MV-4-11 (cell line): Measurements from ENCODE around the gene ABCG4.
"Not testable (repeated sequence)": the region's sequence is repeated elsewhere in the genome, so short reads cannot be mapped to it uniquely, and the experiment has no call there.

ENCODE experiments used
- DNase-seq: peaks from one replicate; lab custom pipeline; 2025; lab: John Stamatoyannopoulos, UW

ABCG4 gene

DNA sequence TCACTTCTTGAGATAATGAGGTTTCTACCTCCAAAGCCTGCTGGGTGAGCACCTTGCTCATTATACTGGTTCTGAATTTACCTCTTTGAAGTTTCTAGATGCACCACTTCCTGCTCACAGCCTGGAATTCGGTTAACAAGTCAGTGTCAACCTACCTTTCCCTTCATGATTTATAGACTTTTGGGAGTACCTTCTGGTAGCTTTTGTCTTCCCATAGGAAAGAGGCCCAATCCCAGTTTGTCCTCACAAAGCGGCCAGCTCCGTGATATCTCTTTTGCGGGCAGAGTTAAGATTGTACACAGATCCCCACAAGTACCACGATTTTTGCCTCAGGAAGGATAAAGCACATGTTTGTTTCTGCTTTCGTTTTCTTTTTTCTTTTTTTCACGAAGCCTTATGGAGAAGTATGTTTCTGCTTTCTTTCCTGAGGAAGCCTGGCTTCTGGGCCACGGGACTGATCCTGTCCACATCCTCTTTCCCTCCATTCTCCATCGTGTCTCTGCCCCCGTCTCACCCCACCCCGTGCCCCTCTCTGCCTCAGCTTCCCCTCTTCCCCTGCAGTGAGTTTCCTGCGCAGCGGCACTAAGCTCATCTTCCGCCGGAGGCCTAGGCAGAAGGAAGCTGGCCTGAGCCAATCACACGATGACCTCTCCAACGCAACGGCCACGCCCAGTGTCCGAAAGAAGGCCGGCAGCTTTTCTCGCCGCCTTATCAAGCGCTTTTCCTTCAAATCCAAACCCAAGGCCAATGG lies 33.2 kb upstream of the ABCG4 start:
- DNase-seq: peak; percentile 78

DNA sequence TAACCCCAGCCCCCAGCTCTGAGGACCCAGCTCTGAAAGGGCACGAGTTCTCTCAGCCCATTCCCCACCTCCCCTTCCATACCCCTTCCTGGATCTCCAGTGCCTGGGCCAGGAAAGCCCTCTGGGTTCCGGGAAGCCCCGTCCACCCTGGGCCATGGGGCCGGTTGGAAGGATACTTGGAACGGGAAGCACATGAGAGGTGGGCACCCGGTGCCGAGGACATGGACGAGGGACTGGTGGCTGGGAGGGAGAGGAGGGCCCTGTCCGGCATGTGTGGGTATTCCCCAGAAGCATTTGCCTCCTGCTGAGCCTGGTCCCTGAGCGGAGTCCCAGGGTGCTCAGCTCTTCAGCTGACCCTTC lies 32.6 kb upstream of the ABCG4 start:
- DNase-seq: no peak

DNA sequence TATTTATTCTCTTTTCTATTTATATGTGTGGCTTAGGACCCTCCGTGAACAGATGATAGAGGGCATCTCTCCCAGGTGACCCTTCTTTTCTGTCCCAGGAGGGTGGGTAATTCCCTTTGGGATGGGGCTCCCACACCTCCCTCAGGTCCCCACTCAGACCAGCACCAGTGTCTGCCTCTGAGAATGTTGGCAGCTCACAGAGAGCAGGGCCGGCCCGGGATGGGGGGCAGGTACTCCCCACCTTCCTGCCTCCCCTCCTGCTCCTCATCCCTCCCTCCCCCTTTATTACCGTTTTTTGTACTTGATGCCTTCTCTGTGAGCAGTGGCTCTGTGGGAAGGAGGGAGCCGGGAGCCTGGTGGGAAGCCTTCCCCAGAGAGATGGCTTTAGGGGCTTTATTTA lies 32.3 kb upstream of the ABCG4 start:
- no peak for DNase-seq

DNA sequence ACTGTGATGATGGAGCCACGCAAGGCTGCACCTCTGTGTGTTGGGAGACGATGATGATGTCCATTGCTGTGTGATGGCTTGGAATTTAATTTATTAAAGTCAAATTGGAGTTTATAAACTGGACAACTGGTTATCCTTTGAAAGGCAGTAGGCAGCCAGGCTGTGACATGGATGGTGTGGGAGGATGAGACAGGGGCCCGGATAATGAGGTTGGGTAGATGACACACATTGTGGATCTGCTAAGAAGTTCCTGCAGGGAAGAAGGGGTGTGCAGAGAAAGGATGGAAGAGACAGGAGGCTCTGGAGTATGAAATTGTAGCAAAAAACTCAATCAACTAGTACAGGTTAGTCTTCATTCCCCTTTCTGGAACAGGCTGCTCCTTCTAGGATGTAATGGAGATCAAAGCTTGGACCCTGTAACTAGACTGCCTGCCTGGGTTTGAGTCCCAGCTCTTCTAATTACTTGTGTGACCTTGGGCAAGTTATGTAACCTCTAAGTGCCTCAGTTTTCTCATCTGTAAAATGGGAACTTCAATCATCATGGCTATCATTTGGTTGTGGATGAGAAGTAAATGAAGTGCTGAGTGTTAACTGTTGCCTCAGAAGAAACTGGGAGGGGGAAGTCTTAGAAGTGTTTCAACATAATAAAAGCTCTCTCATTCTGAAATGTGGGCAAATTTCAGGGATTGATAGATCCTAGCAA lies 31.7 kb upstream of the ABCG4 start:
- no peak for DNase-seq

DNA sequence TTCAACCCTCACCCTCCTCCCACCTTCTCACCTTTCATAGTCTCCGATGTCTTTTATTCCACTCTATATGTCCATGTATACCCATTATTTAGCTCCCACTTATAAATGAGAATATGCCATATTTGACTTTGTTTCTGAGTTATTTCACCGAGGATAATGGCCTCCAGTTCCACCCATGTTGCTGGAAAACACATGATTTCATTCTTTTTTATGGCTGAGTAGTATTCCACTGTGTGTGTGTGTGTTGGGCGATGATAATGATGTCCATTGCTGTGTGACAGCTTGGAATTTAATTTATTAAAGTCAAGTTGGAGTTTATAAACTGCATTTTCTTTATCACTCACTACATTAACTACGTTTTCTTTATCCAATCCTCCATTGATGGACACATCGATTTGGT lies 30.6 kb upstream of the ABCG4 start:
- DNase-seq: no peak

DNA sequence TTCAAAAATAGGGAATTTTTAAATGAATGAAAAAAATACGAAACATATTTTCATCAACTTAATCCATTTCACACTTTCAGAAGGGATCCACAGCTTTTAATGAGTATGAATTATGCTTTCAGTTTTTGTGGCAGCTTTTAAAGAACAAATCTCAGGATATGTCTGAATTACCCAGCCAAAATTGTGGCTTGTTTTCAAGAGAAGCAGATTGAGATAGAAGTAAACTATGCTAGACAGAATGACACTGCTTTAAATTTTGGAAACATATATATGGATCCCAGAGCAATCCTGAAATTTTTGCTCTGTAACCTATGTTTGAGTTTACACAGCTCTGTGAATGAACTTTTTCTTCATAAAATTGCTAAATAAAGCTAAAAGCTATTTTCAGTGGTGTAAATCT lies 29.9 kb upstream of the ABCG4 start:
- no peak for DNase-seq

DNA sequence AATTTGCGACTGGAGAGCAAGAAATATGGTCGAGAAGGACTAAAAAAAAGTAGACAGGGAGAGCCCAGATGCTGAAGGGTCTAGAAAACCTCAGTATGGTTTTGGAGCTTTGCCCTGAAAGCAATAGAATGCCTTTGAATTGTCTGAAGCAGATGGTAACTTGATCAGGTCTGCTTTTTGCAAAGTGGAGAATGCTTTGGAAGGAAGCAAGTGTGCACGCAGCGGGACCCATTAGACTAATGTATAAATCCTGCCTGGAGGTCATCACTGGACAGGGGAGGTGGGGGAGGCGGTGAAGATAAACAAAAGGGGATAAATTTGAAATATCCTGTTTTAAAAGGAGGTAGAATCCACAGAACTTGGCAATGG lies 28.2 kb upstream of the ABCG4 start:
- DNase-seq: no peak

DNA sequence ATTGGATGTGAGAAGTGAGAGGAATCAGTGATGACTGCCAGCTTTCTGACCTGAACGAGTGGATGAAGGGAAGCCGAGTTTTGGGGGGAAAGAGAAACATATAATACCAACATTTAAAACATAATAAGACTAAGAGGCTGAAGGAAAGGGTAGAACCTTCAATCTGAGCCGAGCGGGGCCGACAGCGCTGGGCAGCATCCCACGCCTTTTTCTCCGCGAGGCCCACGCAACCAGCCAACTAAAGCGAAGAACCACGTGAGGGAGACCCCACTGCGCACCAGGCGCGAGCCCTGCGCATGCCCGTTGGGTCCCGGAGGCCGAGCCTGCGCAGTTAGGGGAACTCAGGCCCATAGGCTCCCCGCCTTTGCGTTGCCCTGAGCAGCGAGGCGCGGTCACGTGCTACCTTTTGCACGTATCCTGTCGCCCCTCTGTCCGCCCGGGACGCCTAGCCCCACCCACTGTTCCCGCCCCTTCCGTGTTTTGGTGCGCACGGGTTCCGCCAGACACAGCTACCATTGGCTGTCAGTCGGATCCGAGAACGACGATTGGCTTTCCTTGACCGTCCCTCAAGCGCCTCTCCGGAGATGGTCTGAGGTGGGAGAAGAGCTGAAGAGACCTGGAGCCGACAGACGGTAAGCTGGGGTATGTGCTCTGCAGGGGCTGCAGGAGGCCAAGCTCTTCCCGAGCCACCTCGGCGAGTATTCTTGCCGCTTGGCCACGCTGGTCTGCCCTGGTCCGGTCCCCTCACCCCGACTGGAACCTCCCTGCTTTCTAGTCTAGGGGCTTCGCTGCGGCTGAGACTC lies 27.6 kb upstream of the ABCG4 start, which contains the start of gene HINFP:
Gene HINFP (plus strand): TSS at position 573 of the 803 bp plus-strand sequence. CDS start 5,365 bp downstream, outside the sequence.
- DNase-seq: peak; percentile 99

DNA sequence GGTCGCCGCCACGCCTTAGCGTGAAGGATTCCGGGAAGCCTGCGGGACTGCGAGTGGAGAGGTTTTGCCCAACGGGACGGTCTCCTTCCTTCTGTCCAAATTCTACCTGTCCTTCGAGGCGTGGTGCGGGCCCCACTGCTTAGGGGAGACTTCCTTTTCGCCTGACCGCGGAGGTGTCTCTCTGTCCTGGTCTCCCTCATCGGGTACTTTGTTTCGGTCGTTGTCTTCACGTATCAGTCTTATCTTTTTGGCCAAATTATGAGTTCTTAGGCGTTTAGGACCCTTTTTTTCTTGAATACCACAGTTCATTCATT lies 27.1 kb upstream of the ABCG4 start:
- DNase-seq: no peak

DNA sequence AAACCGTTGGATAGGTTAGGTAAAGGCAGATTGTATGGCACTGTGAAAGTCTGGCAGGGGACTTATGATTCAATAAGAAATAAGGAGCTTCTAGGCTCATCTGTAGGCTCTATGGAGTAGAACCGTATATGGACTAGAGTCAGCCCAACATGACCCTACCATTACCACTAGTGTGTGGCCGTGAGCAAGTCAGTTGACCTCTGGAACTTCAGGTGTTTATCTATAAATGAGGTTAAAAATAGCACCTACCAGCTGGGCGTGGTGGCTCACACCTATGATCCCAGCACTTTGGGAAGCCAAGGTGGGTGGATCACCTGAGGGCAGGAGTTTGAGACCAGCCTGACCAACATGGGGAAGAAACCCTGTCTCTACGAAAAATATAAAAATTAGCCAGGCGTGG lies 23.0 kb upstream of the ABCG4 start:
- no peak for DNase-seq

DNA sequence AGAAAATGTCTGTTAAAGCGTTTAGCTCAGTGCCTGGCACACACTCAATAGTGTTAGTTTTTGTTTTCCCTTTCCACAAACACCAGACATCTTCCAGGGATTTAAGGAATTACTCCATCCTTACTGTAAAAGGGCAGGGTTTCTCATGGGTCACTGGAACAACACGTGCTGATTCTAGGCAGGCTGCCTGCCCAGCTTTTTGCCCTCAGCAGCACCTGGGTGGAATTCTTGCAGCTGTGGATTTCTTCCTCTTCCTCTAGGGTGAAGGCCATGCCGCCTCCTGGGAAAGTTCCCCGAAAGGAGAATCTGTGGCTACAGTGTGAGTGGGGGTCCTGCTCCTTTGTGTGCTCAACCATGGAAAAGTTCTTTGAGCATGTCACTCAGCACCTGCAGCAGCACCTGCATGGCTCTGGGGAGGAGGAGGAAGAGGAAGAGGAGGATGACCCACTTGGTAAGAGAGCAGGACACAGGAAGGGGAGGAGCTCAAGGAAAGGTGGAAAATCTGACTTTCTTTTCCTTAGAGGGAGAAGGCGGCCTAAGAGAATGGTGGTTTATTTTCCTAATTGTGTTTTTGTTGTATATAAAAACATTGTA lies 22.1 kb upstream of the ABCG4 start:
- no peak for DNase-seq

DNA sequence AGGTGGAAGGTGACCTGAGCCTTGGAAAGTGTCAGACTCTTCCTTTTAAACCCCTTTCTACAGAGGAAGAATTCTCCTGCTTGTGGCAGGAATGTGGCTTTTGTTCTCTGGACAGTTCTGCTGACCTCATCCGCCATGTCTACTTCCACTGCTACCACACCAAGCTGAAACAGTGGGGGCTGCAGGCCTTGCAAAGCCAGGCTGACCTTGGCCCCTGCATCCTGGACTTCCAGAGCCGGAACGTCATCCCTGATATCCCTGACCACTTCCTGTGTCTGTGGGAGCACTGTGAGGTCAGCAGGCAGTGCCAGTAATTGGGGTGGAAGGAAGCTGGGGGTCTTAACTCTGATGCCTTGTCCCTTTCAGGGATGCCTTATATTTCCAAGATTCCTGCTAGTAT lies 18.2 kb upstream of the ABCG4 start:
- DNase-seq: no peak

DNA sequence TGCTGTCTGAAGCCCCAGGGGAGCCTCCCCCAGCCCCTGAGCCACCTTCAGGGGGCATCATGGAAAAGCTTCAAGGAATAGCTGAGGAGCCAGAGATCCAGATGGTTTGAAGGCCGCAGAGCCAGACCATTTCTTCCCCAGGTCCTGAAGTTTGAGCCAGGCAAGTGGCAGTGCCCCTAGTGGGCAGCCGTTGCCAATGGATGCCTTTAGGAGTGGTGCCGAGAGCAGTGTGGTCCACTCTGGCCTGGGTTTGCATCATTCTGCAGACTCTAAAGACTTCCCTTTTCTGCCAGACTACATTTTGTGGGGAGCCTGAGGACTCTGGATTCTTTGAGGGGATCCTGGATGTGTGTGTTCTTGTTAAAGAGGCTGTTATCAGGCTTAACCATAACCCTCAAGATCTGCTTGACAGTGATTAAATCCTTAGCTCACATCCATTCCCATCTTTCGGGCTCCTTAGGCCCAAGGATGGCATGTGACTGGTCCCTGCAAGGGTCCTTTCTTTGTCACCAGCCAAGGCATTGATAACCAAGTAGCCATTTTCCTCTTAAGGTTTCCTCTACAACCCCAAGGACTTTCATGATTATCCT lies 14.4 kb upstream of the ABCG4 start:
- peak; percentile 66 for DNase-seq

DNA sequence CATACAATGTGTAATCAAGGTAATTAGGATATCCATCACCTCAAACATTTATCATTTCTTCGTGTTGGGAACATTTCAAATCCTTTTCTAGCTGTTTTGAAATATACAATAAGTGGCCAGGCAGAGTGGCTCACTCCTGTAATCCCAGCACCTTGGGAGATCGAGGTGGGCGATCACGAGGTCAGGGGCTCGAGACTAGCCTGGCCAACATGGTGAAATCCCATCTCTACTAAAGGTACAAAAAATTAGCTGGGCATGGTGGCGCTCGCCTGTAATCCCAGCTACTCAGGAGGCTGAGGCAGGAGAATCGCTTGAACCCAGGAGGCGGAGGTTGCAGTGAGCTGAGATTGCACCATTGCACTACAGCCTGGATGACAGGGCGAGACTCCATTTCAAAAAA lies 9.6 kb upstream of the ABCG4 start:
- DNase-seq: not testable (repeated sequence)

DNA sequence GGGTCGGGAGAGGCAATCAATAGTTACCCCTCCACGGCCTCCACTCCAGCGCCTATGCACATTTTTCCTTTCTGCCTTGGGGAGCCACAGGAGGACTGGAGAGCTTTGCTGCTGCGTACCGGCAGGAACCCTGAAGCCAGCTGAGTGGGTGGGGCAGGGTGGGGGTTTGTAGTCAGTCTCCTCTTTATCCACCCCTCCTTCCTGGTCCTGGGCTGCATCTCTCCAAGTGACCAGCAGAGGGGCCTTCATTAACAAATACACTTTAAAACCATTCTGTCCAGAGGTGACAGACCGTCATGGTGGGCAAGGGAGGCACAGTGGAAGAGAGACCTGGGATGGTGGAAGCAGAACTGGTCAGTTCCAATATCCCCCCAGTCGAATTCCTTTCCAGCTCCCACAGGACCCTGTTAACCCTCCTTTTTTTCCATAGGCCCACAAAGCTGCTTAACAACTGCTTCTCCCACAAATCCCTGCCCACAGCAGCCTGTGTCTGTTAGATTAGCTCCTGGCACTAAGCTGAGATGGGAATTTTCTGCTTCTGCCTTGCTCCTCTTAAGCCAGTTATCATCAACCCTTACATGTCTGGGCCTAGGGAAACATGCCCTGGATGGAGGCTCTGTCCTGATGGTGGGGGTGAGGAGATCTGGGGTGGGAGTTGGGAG lies 3.9 kb upstream of the ABCG4 start:
- peak; percentile 55 for DNase-seq

DNA sequence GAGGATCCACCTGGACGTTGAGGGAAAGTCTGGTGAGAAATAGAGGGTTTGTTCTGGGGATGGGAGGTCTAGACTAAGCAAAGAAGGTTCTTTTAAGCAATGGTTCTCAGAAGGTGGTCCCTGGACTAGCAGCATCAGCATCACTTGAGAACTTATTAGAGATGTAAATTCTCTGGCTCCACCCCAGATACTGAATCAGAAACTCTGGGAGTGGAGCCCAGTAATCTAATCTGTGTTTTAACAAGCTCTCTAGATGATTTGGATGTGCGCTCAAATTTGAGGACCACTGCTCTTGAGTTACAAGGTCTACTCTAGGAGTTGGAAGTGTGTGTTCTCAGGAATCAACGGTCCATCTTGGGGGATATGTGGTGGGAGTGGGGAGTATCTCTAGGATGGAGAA lies 3.3 kb upstream of the ABCG4 start:
- DNase-seq: no peak

DNA sequence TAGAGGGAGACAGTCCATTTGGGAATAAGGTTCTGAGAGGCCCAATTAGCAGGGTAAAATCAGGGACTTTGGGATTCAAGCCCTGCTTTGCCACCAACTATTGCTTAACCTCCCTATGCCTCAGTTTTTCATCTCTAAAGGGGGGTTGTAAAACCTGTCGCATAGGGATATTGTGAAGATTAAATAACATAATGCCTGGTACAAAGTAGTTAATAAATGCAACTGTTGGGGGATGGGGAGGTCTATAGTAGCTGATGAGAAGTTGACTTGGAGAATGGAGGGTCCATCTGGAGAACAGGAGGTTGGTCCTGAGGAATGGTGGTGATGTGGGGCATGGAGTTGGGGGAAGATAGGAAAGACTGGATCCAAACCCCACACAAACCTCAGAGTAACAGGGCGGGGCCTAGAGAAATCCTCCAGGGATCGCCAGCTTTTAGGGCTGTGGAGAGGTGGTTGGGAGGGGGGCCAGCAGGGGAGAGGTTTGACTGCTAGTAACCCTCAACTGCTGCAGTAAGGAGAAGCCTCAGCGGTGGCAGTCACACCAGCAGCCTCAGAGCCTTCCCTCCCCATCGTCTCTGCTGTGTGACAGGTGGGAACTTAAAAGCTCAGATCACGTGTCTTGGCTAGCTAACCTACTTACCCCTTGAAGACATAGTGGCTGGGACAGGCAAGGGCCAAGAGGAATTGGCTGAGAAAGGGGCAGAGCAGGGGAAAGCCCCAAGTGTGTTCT lies 1.1 kb upstream of the ABCG4 start:
- no peak for DNase-seq

DNA sequence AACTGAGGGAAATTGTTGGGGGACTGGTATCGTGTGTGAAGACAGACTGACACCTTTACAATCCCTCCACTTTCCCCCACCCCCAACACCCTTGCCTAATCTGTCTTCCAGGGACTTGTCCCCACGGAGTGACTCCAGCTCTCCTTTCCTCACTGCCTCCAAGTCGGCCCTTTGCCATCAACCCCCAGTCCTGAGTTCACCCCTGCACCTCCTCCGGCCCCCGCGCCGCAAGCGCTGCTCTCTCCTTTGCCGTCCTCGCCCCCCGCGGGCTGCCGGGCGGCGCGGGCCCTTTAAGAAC lies 183 bp upstream of the ABCG4 start:
- DNase-seq: no peak

DNA sequence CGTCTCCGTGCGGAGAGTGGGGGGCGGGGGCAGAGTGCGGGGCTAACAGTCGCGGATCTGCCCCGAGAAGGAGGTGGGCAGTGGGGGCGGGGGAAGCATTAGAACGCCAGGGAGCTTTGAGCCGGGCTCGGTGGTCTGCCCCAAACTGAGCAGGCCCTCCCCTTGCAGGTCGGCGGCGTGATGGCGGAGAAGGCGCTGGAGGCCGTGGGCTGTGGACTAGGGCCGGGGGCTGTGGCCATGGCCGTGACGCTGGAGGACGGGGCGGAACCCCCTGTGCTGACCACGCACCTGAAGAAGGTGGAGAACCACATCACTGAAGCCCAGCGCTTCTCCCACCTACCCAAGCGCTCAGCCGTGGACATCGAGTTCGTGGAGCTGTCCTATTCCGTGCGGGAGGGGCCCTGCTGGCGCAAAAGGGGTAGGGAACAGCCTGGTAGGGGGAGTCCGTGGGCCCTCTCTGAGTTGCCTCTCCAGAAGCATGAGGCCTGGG lies 979 bp downstream of the ABCG4 start:
- DNase-seq: no peak

DNA sequence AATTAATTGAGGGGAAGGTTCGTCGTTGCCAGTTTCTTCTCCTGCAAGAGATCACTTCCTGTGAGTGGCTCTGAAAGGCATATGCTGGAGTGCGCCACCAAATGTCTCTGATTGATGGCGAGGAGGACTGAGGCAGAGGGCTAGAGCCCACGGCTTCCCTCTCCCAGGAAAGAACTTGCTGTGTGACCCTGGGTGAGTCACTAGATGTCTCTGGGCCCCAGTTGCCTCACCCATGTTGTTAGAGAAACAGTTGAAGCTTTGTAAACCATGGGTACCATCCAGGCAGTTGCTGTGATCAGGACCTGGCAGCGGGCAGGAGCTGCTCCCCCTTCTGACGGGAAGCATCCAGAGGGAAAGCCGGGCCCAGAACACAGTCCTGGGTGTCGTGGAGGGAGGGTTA lies 3.2 kb downstream of the ABCG4 start:
- DNase-seq: no peak

DNA sequence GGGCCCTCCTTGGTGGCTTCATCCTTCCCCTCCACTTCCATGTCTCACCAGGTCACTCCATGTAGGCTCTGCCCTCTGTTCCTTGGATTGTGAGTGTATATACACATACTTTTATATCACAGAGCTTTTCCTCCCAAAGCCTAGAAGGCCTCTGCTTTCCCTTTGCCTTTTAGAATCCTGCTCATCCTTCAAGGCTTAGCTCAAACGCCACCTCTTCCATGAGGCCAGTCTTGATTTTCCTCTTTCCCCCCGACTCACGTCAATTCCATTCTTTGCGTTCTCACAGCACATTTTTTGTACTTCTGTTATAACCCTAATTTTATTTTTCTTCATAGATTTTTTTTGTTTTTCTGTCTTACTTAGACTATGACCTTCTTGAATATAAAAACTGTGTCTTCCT lies 3.8 kb downstream of the ABCG4 start:
- DNase-seq: no peak
